Measurements from ENCODE around the gene SUN5.

The SUN5 gene

DNA sequence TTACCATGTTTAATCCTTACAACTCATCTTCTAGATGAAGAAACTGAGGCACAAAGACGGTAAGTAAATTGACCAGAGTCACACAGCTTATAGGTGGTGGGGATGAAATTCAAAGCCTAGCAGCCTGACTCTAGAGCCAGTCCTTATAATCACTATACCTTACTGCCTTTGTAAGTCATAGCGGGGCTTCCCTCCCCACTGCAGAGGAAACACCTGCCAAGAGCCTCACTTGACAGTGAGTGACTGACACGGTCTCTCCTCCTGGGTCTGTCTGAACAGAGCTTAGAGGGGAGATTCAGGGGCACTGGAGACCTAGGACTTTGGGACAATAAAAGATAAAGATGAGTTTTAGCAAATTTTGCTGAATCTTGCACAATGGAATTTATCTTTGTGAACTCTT is 12.8 kb downstream of the SUN5 start:
- whole genome bisulfite sequencing (ENCODE audit: insufficient coverage, insufficient read length), result no CpG with 5 or more reads among the region's 3 CpGs
- Histone ChIP-seq H3K27me3 (ENCODE audit: control insufficient read depth, insufficient read depth, low read length) (no peaks in the 10 kb centered on the region), H3K9me3 (ENCODE audit: control insufficient read depth, insufficient read depth, low read length) (no peaks in the 10 kb centered on the region), H3K4me1 (ENCODE audit: control insufficient read depth, insufficient read depth, low read length) (no peaks in the 10 kb centered on the region), H3K4me3 (ENCODE audit: low read length) (no peak overlapping the region), H3K36me3 (ENCODE audit: control insufficient read depth, insufficient read depth, low read length) (no peaks in the 10 kb centered on the region), H3K27ac (ENCODE audit: low read length) (no peak overlapping the region)
- no peak for DNase-seq (ENCODE audit: low read depth, low spot score)

DNA sequence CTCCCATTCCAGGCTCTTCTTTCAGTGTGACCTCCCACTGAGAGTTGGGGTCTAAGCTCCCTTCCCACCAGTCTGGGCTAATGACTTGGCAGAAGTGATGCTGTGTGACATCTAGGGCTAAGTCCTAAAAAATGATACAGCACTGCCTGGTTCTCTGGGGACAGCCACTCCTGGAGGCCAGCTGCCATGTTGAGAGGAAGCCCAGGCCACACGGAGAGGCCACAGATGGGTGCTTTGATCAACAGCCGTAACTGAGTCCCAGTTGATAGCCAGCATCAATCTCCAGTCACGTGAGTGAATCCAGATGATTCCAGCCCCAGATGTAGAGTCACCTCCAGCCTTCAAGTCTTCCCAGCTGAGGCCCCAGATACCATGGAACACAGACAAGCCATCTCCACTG is 13.8 kb downstream of the SUN5 start:
- Histone ChIP-seq H3K9me3 (ENCODE audit: control insufficient read depth, insufficient read depth, low read length) (no peaks in the 10 kb centered on the region), H3K4me1 (ENCODE audit: control insufficient read depth, insufficient read depth, low read length) (no peaks in the 10 kb centered on the region), H3K27ac (ENCODE audit: low read length) (no peak overlapping the region), H3K4me3 (ENCODE audit: low read length) (no peak overlapping the region), H3K27me3 (ENCODE audit: control insufficient read depth, insufficient read depth, low read length) (no peaks in the 10 kb centered on the region), H3K36me3 (ENCODE audit: control insufficient read depth, insufficient read depth, low read length) (no peaks in the 10 kb centered on the region)
- no peak for DNase-seq (ENCODE audit: low read depth, low spot score)
- no CpG with 5 or more reads among the region's 3 CpGs for WGBS (ENCODE audit: insufficient coverage, insufficient read length)

DNA sequence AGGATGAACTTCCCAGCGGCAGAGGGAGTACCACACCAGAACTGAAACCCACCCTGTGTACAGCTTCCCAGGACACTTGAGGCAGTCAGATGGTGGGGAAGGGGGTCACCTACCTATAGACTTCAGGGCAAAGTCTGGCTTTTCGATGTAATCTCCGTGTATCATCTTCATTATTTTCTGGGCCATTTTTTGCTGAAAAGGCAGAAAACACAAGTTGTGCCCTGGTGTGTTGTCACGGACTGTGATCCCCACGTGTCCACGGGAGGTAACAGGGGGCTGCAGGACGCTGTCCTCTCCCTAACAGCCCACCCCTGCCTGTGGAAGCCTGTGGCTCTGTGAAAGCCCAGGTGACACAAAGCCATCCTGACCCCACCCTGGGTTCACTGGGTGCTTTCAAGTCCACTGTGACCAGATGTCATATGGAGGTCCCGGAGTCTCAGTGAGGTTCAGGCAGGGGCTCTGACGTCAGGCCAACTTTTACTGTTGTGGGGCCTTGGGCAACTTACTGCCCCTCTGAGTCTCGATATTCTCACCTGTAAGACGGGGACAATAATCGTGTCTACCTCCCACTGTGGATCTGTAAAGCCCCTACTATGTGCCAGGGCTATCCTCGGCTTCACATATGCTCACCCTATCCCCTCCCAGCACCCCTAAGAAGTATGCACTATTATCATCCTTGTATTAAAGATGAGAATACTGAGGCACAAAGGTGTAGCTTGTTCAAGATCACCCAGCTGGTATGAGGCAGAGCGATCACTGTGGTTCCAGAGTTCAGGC is 14.5 kb downstream of the SUN5 start:
- Histone ChIP-seq H3K4me1 (ENCODE audit: control insufficient read depth, insufficient read depth, low read length) (no peaks in the 10 kb centered on the region), H3K27me3 (ENCODE audit: control insufficient read depth, insufficient read depth, low read length) (no peaks in the 10 kb centered on the region), H3K27ac (ENCODE audit: low read length) (no peak overlapping the region), H3K36me3 (ENCODE audit: control insufficient read depth, insufficient read depth, low read length) (no peaks in the 10 kb centered on the region), H3K9me3 (ENCODE audit: control insufficient read depth, insufficient read depth, low read length) (no peaks in the 10 kb centered on the region), H3K4me3 (ENCODE audit: low read length) (no peak overlapping the region)
- no CpG with 5 or more reads among the region's 14 CpGs for WGBS (ENCODE audit: insufficient coverage, insufficient read length)
- DNase-seq (ENCODE audit: low read depth, low spot score), result no peak

DNA sequence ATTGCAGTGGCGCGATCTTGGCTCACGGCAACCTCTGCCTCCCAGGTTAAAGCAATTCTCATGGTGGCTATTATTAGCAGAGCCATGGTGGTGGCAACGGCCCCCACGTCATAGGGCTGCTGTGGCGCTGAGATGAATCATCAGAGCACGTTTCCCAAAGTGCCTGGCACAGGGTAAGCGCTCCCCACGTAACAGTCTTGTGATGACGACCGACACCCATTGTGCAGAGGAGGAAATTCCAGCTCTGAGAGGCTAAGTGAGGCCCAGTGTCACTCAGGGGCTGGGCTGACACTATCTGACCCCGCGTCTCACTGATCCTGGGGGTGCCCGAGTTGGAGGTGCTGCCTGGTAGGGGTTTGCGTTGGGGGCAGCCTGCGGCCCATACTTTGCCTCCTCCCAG is 16.2 kb downstream of the SUN5 start:
- Histone ChIP-seq H3K27me3 (ENCODE audit: control insufficient read depth, insufficient read depth, low read length) (no peaks in the 10 kb centered on the region), H3K4me1 (ENCODE audit: control insufficient read depth, insufficient read depth, low read length) (no peaks in the 10 kb centered on the region), H3K27ac (ENCODE audit: low read length) (no peak overlapping the region), H3K36me3 (ENCODE audit: control insufficient read depth, insufficient read depth, low read length) (no peaks in the 10 kb centered on the region), H3K4me3 (ENCODE audit: low read length) (no peak overlapping the region), H3K9me3 (ENCODE audit: control insufficient read depth, insufficient read depth, low read length) (no peaks in the 10 kb centered on the region)
- DNase-seq (ENCODE audit: low read depth, low spot score), result no peak
- no CpG with 5 or more reads among the region's 16 CpGs for WGBS (ENCODE audit: insufficient coverage, insufficient read length)

DNA sequence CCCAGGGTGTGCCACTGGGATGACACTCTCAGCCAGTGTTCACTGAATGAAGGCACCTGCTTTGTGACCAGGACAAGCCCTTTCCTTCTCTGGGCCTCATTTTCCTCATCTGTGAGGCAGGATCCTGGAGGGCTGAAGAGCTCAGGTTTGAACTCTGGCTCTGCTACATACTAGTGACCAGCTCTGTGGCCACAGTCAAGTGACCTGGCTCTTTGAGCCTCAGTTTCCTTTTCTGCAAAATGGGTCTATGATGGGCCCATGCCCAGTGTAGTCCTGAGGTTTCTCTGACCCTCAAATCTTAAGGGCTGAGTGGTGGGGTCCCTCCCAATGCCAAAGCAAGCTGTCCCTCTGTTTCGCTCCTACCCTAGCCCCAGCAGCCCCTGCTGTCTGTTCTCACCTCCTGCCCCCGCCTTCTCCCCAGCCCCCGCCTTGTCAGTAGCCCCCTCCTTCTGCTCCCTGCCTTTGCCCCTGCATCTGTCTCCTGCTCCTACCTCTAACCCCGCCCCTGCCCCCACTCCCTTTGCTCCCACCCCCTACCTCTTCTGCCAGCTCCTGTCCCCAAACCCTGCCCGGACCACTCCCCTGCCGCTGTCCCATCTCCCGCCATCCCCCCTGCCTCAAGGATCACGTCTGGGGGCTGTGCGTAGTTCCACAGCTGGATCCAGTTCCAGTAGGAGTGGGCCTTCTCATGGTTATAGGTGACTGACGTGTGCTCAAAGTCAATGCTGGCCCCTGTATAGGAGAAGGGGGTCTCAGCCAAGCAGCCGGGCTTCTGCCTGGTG is 17.0 kb downstream of the SUN5 start:
- no CpG with 5 or more reads among the region's 11 CpGs for WGBS (ENCODE audit: insufficient coverage, insufficient read length)
- Histone ChIP-seq H3K4me1 (ENCODE audit: control insufficient read depth, insufficient read depth, low read length) (no peaks in the 10 kb centered on the region), H3K36me3 (ENCODE audit: control insufficient read depth, insufficient read depth, low read length) (no peaks in the 10 kb centered on the region), H3K4me3 (ENCODE audit: low read length) (no peak overlapping the region), H3K27me3 (ENCODE audit: control insufficient read depth, insufficient read depth, low read length) (no peaks in the 10 kb centered on the region), H3K27ac (ENCODE audit: low read length) (no peak overlapping the region), H3K9me3 (ENCODE audit: control insufficient read depth, insufficient read depth, low read length) (no peaks in the 10 kb centered on the region)
- DNase-seq (ENCODE audit: low read depth, low spot score), result no peak

DNA sequence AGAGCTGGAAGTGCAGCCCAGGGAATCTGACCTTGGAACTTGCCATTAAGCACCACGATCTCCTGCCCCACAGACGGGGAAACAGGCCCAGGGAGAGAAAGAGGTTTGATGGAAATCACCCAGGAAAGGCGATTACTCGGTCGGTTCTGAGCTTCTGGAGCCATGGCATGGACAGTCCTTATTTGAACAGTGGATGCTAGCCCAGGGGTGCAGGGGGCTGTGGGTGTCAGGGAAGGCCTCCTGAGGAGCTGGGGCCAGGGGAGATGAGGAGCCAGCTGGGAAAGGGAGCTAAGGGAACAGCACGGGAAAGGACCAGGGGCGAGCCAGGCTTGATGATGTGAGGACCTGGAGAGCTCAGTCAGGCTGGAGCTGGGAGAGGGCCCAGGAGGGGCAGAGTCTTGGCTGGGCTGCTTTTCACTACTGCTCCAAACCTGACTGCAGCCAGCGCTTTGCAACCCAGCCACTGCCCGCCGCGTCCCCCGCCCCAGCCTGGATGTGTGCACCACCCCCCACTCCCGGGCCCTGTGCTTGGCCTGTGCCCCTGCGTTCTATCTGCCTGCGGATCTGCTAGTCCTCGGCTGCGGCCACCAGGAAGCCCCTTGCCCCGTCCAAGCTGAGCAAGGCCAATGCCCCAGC is 17.8 kb downstream of the SUN5 start:
- Histone ChIP-seq H3K36me3 (ENCODE audit: control insufficient read depth, insufficient read depth, low read length) (no peaks in the 10 kb centered on the region), H3K4me3 (ENCODE audit: low read length) (no peak overlapping the region; the same call in 1 of the 2 replicates), H3K9me3 (ENCODE audit: control insufficient read depth, insufficient read depth, low read length) (no peaks in the 10 kb centered on the region), H3K4me1 (ENCODE audit: control insufficient read depth, insufficient read depth, low read length) (no peaks in the 10 kb centered on the region), H3K27ac (ENCODE audit: low read length) (no peak overlapping the region), H3K27me3 (ENCODE audit: control insufficient read depth, insufficient read depth, low read length) (no peaks in the 10 kb centered on the region)
- DNase-seq (ENCODE audit: low read depth, low spot score), result no peak
- WGBS (ENCODE audit: insufficient coverage, insufficient read length), result no CpG with 5 or more reads among the region's 18 CpGs

DNA sequence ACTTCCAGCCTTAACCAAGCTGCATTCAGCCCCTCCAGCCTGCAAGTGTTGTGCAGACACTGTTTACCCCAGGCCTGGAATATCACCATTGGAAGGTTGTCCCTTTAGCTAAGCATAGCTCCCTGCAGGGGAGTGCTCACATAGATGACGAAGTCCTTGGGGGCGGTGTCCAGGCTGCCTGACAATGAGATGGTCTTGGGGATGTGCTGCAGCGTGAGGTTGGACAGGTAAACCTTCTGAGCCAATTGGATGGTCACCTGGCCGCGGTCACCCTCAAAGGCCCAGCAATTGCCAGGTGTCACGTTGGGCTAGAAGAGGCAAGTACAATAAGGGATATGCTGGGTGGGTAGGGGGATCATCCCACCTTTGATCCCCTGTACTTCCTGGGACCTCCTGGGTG is 18.6 kb downstream of the SUN5 start:
- Histone ChIP-seq H3K27ac (ENCODE audit: low read length) (no peak overlapping the region), H3K27me3 (ENCODE audit: control insufficient read depth, insufficient read depth, low read length) (no peaks in the 10 kb centered on the region), H3K9me3 (ENCODE audit: control insufficient read depth, insufficient read depth, low read length) (no peaks in the 10 kb centered on the region), H3K4me3 (ENCODE audit: low read length) (no peak overlapping the region), H3K4me1 (ENCODE audit: control insufficient read depth, insufficient read depth, low read length) (no peaks in the 10 kb centered on the region), H3K36me3 (ENCODE audit: control insufficient read depth, insufficient read depth, low read length) (no peaks in the 10 kb centered on the region)
- DNase-seq (ENCODE audit: low read depth, low spot score), result no peak
- no CpG with 5 or more reads among the region's 6 CpGs for whole genome bisulfite sequencing (ENCODE audit: insufficient coverage, insufficient read length)

DNA sequence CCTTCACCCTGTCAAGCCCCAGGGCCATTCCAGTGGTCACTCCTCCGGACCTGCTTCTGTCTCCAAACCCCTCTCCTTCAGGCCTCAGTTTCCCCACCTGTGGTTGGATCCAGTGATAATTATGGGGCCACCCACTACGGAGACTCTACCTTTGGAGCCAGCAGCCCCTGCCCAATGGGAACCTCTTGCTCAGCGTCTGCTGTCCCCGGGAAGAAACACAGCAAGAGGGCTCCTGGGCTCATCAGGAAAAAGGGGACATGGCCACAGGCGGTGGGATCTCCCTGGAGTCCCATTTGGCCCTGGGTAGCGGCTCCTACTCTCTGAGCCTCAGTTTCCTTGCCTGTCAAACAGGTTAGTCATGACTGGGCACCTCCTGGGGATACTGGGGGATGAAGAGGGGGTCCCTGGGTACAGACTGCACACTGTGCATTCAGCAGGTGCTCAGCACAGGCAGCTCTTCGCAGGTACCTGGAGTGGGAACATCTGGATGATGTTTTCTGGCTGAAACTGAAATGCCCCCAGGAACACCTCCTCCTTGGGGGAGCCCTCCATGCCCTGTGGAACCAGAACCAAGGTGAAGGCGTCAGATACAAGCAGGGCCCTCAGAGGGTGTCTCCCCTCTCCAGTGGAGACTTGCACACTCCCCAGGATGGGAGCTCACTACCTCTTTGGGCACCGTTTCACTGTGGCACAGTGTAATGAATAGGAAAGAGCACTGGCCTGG is 19.4 kb downstream of the SUN5 start:
- WGBS (ENCODE audit: insufficient coverage, insufficient read length), result no CpG with 5 or more reads among the region's 9 CpGs
- no peak overlapping the region for H3K4me3 ChIP-seq (ENCODE audit: low read length)
- H3K27ac ChIP-seq (ENCODE audit: low read length), result no peak overlapping the region
- no peaks in the 10 kb centered on the region for H3K36me3 ChIP-seq (ENCODE audit: control insufficient read depth, insufficient read depth, low read length)
- H3K4me1 ChIP-seq (ENCODE audit: control insufficient read depth, insufficient read depth, low read length), result no peaks in the 10 kb centered on the region
- DNase-seq (ENCODE audit: low read depth, low spot score), result no peak
- H3K9me3 ChIP-seq (ENCODE audit: control insufficient read depth, insufficient read depth, low read length), result no peaks in the 10 kb centered on the region
- no peaks in the 10 kb centered on the region for H3K27me3 ChIP-seq (ENCODE audit: control insufficient read depth, insufficient read depth, low read length)

DNA sequence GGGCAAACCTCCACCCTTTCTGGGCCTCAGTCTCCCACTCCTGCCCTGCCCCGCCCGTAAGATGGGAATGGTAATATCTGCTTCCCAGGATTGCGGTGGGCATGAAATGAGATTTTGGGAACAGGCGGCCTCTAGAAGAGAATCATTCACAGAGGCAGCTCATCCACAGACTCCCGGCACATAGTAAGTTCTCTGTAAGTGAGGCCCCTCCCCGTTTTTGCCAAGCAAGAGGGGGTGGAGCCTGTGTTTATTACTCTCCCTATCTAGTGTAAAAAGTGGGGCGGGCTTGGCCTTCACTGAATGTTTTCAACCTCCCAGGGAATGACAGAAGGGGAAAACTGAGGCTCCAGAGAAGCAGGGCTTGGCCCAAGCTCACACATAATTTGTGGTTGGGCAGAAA is 20.0 kb downstream of the SUN5 start:
- DNase-seq (ENCODE audit: low read depth, low spot score), result no peak
- Histone ChIP-seq H3K27me3 (ENCODE audit: control insufficient read depth, insufficient read depth, low read length) (no peaks in the 10 kb centered on the region), H3K27ac (ENCODE audit: low read length) (no peak overlapping the region), H3K4me3 (ENCODE audit: low read length) (no peak overlapping the region), H3K9me3 (ENCODE audit: control insufficient read depth, insufficient read depth, low read length) (no peaks in the 10 kb centered on the region), H3K36me3 (ENCODE audit: control insufficient read depth, insufficient read depth, low read length) (no peaks in the 10 kb centered on the region), H3K4me1 (ENCODE audit: control insufficient read depth, insufficient read depth, low read length) (no peaks in the 10 kb centered on the region)
- WGBS (ENCODE audit: insufficient coverage, insufficient read length), result no CpG with 5 or more reads among the region's 7 CpGs

DNA sequence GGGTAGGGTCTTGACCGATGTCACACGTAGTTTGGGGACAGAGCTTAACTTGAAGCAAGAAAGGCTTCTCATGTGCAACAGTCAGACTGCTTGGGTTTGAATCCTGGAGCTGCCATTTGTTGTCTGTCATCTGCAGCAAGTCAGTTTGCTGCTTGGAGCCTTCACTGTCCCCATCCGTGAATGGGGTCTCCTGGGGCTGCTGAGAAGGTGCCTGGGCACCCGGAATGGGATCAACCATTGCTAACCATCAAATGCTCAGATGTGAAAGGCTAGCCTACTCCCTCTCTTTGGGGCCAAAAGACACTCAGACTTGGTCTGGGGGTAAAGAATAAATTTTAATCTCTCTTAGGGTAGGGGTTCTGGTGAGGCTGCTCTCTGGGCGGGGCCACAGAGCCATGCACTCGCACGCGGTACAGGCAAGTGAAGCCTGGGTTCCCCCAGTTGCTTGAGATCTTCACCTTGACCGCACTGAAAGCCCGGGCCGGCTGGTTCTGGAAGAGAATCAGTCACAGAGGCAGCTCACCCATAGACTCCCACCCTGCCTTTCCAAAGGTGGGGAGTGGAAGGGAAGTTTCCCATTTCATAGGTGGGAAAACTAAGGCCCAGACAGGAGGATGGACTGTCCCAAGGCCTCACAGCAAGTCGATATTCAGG is 20.6 kb downstream of the SUN5 start:
- Histone ChIP-seq H3K4me1 (ENCODE audit: control insufficient read depth, insufficient read depth, low read length) (no peaks in the 10 kb centered on the region), H3K4me3 (ENCODE audit: low read length) (no peak overlapping the region)

More for the DNA sequence above, 20.6 kb downstream of the SUN5 start:
- Histone ChIP-seq H3K9me3 (ENCODE audit: control insufficient read depth, insufficient read depth, low read length) (no peaks in the 10 kb centered on the region), H3K27me3 (ENCODE audit: control insufficient read depth, insufficient read depth, low read length) (no peaks in the 10 kb centered on the region), H3K36me3 (ENCODE audit: control insufficient read depth, insufficient read depth, low read length) (no peaks in the 10 kb centered on the region), H3K27ac (ENCODE audit: low read length) (no peak overlapping the region)
- WGBS (ENCODE audit: insufficient coverage, insufficient read length), result no CpG with 5 or more reads among the region's 12 CpGs
- DNase-seq (ENCODE audit: low read depth, low spot score), result no peak

Data from iPS DF 6.9 (cell line).